ENCODE results near the gene RGR. TPM values are rescaled to one million over a fixed set of nuclear protein-coding genes. Genes with fewer than 3 reads are reported as not detected.

The RGR gene
- total and polyA plus RNA-seq, 7 experiments from 2014 or later = not detected

Other genes starting within 250 kb of the RGR start
- gene GHITM, start 105.5 kb upstream of the RGR start, total RNA-seq = 100 to 1,000 TPM in 1 of 5 experiments, 10 to 100 TPM in 4; 61.5 to 115 (median 76.3) TPM
- gene GHITM, start 105.5 kb upstream of the RGR start, polyA plus RNA-seq = 100 to 1,000 TPM; 234 to 312 TPM
- not detected for gene GPR15LG, start 71.3 kb upstream of the RGR start, total RNA-seq
- gene GPR15LG, start 71.3 kb upstream of the RGR start, polyA plus RNA-seq = not detected
- 1 to 10 TPM in 1 of 5 experiments, under 1 TPM in 3, not detected in 1; 0.15 to 1.6 (median 0.43) TPM for gene CDHR1, start 50.5 kb upstream of the RGR start, total RNA-seq
- under 1 TPM in 1 of 2 donors, not detected in 1; 0.16 TPM for gene CDHR1, start 50.5 kb upstream of the RGR start, polyA plus RNA-seq
- gene LRIT2, start 19.5 kb upstream of the RGR start, total RNA-seq = not detected
- gene LRIT2, start 19.5 kb upstream of the RGR start, polyA plus RNA-seq = not detected
- not detected for gene LRIT1, start 3.5 kb upstream of the RGR start, total RNA-seq
- not detected for gene LRIT1, start 3.5 kb upstream of the RGR start, polyA plus RNA-seq
- 100 to 1,000 TPM in 3 of 5 experiments, 10 to 100 TPM in 2; 91.1 to 133 (median 114) TPM for gene CCSER2, start 83.5 kb downstream of the RGR start, total RNA-seq
- gene CCSER2, start 83.5 kb downstream of the RGR start, polyA plus RNA-seq = 10 to 100 TPM; 59.1 to 85.3 TPM